ENCODE results near the gene ELAVL1.

- TF ChIP-seq CTCF (IDR thresholded peaks at IDR 0.05 in 8 of 11, conservative IDR thresholded peaks at IDR 0.05 in 3 of 11): no peak
- no peak for TF ChIP-seq POLR2A (IDR thresholded peaks at IDR 0.05)
These were observed 86.6 kb downstream of the ELAVL1 start for GRCh38 chr19:7918615-7919421.
